ENCODE measurements around the gene CHIT1.

GRCh38 chr1:203208181-203208580 is 21.3 kb downstream of the CHIT1 start:
- TF ChIP-seq CTCF (IDR thresholded peaks at IDR 0.05) = no peak
- no peak for TF ChIP-seq POLR2A (IDR thresholded peaks at IDR 0.05)
